Lung (tissue), 12 donors: ENCODE results near the gene SPAM1. TPM values are rescaled to one million over a fixed set of nuclear protein-coding genes. Genes with fewer than 3 reads are reported as not detected.

Experiments used
- ATAC-seq: fragments of 200-7000 bp; cut with Tn5 transposase; one replicate; pipeline ENCODE4 v1.9.1; 2020; ENCODE audit warnings: moderate number of reproducible peaks; ENCODE audit not compliant: insufficient read depth, low FRiP score
- DNase-seq, 3 donors: peaks; one replicate each; pipeline ENCODE4 v3.0.0-alpha.2; 2013 to 2017
- H3K27ac ChIP-seq, 2 donors: one replicate each; pipeline ENCODE4 v1.5.1; 2013; ENCODE audit warnings: mild to moderate bottlenecking in 2 of 2, moderate library complexity in 2 of 2, control low read depth in 1 of 2, inconsistent platforms in 1 of 2, low read depth in 1 of 2, low read length in 1 of 2
- H3K27me3 ChIP-seq, 3 donors: one replicate each; pipeline ENCODE4 v1.5.1; 2013; ENCODE audit warnings: low read length in 2 of 3; ENCODE audit not compliant: control insufficient read depth in 3 of 3, insufficient read depth in 3 of 3
- H3K36me3 ChIP-seq, 4 donors: one replicate each; pipeline ENCODE4 v1.5.1; 2013; ENCODE audit warnings: low read length in 4 of 4, mild to moderate bottlenecking in 1 of 4, moderate library complexity in 1 of 4; ENCODE audit not compliant: control insufficient read depth in 4 of 4, insufficient read depth in 4 of 4
- H3K4me1 ChIP-seq, 5 donors: one replicate each; pipeline ENCODE4 v1.5.1; 2013; ENCODE audit warnings: low read length in 5 of 5, mild to moderate bottlenecking in 2 of 5, moderate library complexity in 1 of 5; ENCODE audit not compliant: control insufficient read depth in 5 of 5, insufficient read depth in 5 of 5
- H3K4me3 ChIP-seq: one replicate; pipeline ENCODE4 v1.5.1; 2013; ENCODE audit warnings: mild to moderate bottlenecking, control low read depth, moderate library complexity
- H3K9ac ChIP-seq, 2 donors: one replicate each; pipeline ENCODE4 v1.5.1; 2013; ENCODE audit warnings: low read length in 2 of 2, control low read depth in 1 of 2; ENCODE audit not compliant: insufficient read depth in 1 of 2
- H3K9me3 ChIP-seq, 4 donors: one replicate each; pipeline ENCODE4 v1.5.1; 2013; ENCODE audit warnings: low read length in 3 of 4, mild to moderate bottlenecking in 1 of 4, moderate library complexity in 1 of 4; ENCODE audit not compliant: control insufficient read depth in 4 of 4, insufficient read depth in 3 of 4
- CTCF ChIP-seq: IDR thresholded peaks from 2 replicates; pipeline ENCODE4 v1.5.1; 2012; ENCODE audit warnings: mild to moderate bottlenecking; ENCODE audit errors: control extremely low read depth, extremely low read depth
- WGBS, 2 donors: extraction: QIAGEN DNeasy Blood & Tissue Kit; methylation state at CpG; one replicate each; pipeline ENCODE4 v1.1.7; 2013; 5-methylcytosine and 5-hydroxymethylcytosine counted together
- polyA plus RNA-seq, 2 donors: library from polyadenylated mRNA; stranded (reverse); fragments of 200-250 nt; gene quantifications; one replicate each; pipeline ENCODE4 v1.2.1, GENCODE V29; 2013
- total RNA-seq, 2 donors: library from RNA; depleted of rRNA in 1 of 2; stranded (reverse); fragments of >200 nt in 1 of 2; gene quantifications; one replicate each; pipeline ENCODE4 v1.2.1, GENCODE V29; 2014 to 2021
- donor health status: control.
- donor health status: control.
- donor health status: Bipolar disorder and iron deficiency.
- donor health status: healthy.
- donor health status: DM: yes; HTN: yes; CAD: no.

SPAM1 gene
- total and polyA plus RNA-seq, 4 donors: not detected

- H3K9me3 ChIP-seq: no peaks in the 10 kb centered on the region
- no peak overlapping the region for H3K4me3 ChIP-seq
- no peak for ATAC-seq
- H3K27ac ChIP-seq: no peak overlapping the region
- H3K36me3 ChIP-seq: no peaks in the 10 kb centered on the region
- no peak for DNase-seq
- WGBS, 2 donors: 88 to 93% methylated on average over 8 of the region's 8 CpGs
- H3K27me3 ChIP-seq: no peaks in the 10 kb centered on the region
- H3K4me1 ChIP-seq: no peaks in the 10 kb centered on the region
- TF ChIP-seq CTCF: no peak
- H3K9ac ChIP-seq: no peak overlapping the region
Observed at GRCh38 chr7:123918309-123918708, 6.7 kb upstream of the SPAM1 start.

- no peaks in the 10 kb centered on the region for H3K36me3 ChIP-seq
- H3K27me3 ChIP-seq: no peaks in the 10 kb centered on the region
- H3K9ac ChIP-seq: no peak overlapping the region
- no peak overlapping the region for H3K27ac ChIP-seq
- H3K9me3 ChIP-seq: peaks cover 0 to 3% (median 0%) of the 10 kb centered on the region in 4 donors
- DNase-seq (no peak), ATAC-seq (no peak)
- no peaks in the 10 kb centered on the region for H3K4me1 ChIP-seq
- WGBS, 2 donors: 92 to 95% methylated on average over 4 of the region's 4 CpGs
- no peak overlapping the region for H3K4me3 ChIP-seq
- TF ChIP-seq CTCF: no peak
Observed at GRCh38 chr7:123923599-123923998, 1.4 kb upstream of the SPAM1 start.

- DNase-seq: no peak
- peaks cover 0 to 1% (median 0%) of the 10 kb centered on the region in 4 donors for H3K9me3 ChIP-seq
- H3K4me3 ChIP-seq: no peak overlapping the region
- no peaks in the 10 kb centered on the region for H3K36me3 ChIP-seq
- no peak overlapping the region for H3K9ac ChIP-seq
- TF ChIP-seq CTCF: no peak
- no peaks in the 10 kb centered on the region for H3K27me3 ChIP-seq
- no peaks in the 10 kb centered on the region for H3K4me1 ChIP-seq
- ATAC-seq: no peak
- no peak overlapping the region for H3K27ac ChIP-seq
Observed at GRCh38 chr7:123929107-123929506, 4.1 kb downstream of the SPAM1 start.

GRCh38 chr7:123929655-123930054 is 4.6 kb downstream of the SPAM1 start:
- no peak for TF ChIP-seq CTCF
- Histone ChIP-seq H3K9ac (no peak overlapping the region), H3K27ac (no peak overlapping the region), H3K4me1 (no peaks in the 10 kb centered on the region), H3K9me3 (no peaks in the 10 kb centered on the region), H3K36me3 (no peaks in the 10 kb centered on the region), H3K27me3 (no peaks in the 10 kb centered on the region), H3K4me3 (no peak overlapping the region)
- no peak for ATAC-seq
- DNase-seq: no peak
- WGBS, 2 donors: 52 to 60% methylated on average over 2 of the region's 2 CpGs
